Measurements from ENCODE around the gene DAAM2.

The DAAM2 gene

GRCh38 chr6:39841923-39842322 lies 49.7 kb downstream of the DAAM2 start:
- FAIRE-seq (no peak), DNase-seq (ENCODE audit: insufficient read length, low spot score) (no peak)

DNA sequence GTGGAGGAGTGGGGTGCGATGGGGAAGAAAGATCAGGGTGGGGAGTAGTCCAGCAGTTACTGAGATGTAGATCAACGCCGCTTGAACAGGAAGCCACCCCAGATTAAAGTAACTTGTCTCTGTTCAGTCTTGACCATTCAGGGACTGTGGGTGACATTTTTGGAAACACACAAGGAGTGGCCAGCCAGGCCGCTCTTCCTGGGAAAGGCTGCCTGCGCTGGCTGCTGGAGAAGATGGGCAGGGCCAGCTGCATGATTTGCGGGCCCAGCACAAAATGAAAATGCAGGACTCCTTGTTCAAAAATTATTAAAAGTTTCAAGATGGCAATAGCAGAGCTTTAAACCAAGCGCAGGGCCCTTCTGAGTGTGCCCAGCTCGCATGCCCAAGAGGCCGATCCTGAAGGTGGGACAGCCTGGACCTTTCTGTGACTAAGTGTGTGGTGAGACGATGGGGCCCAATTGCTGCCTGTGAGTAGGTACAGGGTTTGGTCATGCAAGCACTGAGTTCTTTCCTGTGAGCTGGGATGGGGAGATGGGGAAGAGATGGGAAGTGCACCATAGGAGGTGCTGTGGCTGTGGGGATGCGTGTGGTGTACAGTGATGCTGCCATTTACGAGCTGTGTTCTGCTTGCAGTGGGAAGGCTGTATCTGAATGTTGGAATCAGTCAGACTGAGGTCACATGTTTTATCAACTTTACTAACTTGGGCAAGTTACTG lies 51.3 kb downstream of the DAAM2 start:
- FAIRE-seq (peak; percentile 31), DNase-seq (ENCODE audit: insufficient read length, low spot score) (no peak)

DNA sequence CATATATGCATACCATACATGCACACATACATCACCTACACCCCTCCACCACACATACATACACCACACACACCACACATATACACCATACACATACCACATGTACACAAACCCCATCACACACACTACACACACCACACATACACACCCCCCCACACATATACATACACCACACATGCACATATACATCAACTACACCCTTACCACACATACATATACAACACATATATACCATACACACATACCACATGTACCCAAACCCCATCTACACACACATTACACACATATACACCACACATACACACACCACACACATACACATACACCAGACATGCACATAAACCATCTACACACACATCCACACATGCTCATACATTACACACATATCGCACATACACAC lies 52.7 kb downstream of the DAAM2 start:
- FAIRE-seq: peak; percentile 99

DNA sequence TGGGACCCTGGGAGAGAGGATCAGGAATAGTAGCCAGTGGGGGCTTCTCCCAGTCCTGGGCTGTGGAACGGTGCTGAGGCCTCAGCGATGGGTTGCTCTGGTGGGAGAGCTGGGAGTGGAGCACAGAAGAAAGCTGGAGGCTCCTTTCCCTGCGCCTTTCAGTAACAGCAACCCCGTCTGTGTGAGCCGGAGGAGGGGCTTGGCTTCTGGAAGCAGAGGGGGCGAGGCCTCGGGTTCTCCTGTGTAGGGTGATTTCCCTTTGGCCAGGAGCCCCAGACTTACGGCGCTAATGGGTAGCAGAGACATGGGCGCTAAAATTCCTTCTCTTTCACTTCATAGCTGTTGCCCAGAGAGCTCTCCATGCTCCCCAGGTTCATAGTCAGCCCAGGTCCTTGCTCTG lies 55.0 kb downstream of the DAAM2 start:
- FAIRE-seq: no peak
- DNase-seq (ENCODE audit: insufficient read length, low spot score): no peak

More for the DNA sequence above, 52.7 kb downstream of the DAAM2 start:
- no peak for DNase-seq (ENCODE audit: insufficient read length, low spot score)

GRCh38 chr6:39848171-39848570 lies 56.0 kb downstream of the DAAM2 start:
- DNase-seq (ENCODE audit: insufficient read length, low spot score) (no peak), FAIRE-seq (no peak)

DNA sequence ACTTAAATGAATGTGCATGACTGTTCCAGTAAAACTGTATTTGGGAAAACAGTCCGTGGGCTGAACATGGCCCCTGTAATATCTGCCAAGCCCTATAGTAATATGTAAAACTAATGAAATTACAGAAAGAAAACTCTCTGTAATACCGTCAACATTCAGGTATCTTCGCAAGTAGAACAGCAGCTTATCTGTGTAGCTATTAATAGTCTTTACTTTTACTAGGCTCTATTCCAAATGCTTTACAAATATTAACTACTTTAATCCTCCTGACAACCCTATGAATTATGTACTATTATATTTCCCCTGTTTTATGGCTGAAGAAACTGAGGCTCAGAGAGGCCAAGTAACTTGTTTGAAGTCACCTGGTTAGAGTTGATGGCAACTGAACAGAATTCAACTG lies 57.1 kb downstream of the DAAM2 start:
- FAIRE-seq: no peak

GRCh38 chr6:39849764-39850163 lies 57.6 kb downstream of the DAAM2 start:
- DNase-seq (ENCODE audit: insufficient read length, low spot score) (peak; percentile 41), FAIRE-seq (peak; percentile 73)

More for the DNA sequence above, 57.1 kb downstream of the DAAM2 start:
- no peak for DNase-seq (ENCODE audit: insufficient read length, low spot score)

DNA sequence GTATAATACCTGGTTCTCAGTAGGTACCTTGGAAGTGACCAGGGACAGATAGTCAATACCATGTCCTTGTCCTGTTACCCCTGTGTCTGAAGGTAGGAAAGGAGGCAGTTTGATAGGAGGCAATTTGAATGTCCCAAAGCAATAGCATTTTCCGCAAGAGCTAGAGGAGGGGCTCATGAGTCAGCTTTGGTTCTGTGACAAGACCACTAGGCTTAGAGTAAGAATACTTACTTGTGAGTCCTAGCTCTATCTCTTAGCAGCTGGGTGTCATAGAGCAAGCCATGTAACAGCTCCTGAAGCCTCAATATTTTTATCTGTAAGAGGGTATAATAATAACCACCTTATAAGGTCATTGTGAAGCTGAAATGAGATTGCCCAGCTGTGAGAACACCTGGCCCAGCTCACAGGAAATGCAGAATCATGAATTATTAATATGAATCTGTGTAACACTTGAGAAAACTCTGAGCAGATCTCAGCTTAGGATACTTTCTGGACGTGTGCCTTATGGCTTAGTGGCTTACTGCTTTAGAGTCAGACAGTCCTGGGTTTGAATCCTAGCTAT lies 58.6 kb downstream of the DAAM2 start:
- no peak for FAIRE-seq
- no peak for DNase-seq (ENCODE audit: insufficient read length, low spot score)

DNA sequence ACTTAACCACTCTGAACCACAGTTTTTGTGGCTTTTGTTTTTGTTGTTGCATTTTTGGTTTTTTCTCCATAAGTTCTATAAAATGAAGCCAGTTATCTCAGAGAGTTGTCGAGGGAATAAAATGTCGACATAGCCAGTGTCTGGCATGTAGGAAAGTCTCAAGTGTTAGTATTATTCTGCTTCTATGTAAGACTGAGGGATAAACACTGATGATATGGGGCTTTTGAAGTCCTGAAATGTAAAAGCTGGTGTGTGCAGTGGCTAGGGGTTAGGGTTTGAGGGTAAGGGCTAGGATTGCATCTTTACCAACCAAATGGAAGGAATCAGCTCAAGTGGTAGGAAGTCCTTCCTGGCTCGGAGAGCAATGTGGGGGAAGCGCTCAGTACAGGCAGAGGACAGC lies 59.2 kb downstream of the DAAM2 start:
- DNase-seq (ENCODE audit: insufficient read length, low spot score) (no peak), FAIRE-seq (no peak)

DNA sequence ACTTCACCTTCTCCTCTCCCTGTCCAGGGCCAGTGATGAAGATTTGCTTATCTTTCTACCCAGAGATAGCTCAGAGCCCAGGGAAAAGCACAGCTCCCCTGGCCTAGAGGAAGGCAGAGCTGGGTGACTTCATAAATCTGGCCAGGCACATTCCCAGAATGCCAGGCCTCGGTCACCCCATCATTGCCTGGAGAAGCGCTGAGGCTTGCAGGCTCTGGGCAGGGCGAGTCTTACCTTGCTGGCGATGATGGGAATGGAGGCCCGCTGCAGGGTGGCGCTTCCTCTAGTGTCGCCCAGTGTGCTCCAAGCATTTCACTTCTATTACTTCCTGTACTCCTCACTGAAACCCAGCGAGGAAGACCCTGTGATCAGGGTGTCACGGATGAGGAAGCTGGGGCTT lies 60.1 kb downstream of the DAAM2 start:
- DNase-seq (ENCODE audit: insufficient read length, low spot score) (no peak), FAIRE-seq (no peak)

GRCh38 chr6:39853604-39854003 lies 61.4 kb downstream of the DAAM2 start:
- no peak for FAIRE-seq
- DNase-seq (ENCODE audit: insufficient read length, low spot score): no peak

- DNase-seq (ENCODE audit: insufficient read length, low spot score) (no peak), FAIRE-seq (no peak)
Observed at GRCh38 chr6:39855356-39855995, 63.3 kb downstream of the DAAM2 start.

- FAIRE-seq: no peak
- DNase-seq (ENCODE audit: insufficient read length, low spot score): no peak
Observed at GRCh38 chr6:39859025-39859424, 66.8 kb downstream of the DAAM2 start.

DNA sequence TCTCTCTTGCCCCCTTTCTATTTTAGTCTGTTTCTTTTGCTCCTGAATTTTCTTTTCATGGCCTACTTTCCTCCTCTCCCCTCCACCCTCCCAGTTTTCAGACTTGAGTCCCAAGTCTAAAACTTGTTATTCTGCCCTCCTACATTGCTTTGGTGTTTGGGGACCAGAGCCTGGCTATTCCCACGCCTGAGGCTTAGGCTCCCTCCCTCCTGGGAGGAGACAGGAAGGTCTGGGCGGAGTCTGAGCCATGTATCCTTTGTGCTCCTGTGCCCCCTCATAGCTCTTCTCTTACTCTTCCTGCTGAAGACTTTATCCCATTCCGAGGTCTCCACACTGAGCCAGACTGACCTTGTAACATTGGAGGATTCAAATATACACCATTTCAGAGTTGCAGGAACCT lies 69.5 kb downstream of the DAAM2 start:
- no peak for DNase-seq (ENCODE audit: insufficient read length, low spot score)
- FAIRE-seq: no peak

- FAIRE-seq (no peak), DNase-seq (ENCODE audit: insufficient read length, low spot score) (peak; percentile 70)
Observed at GRCh38 chr6:39865011-39865888, 73.1 kb downstream of the DAAM2 start.

GRCh38 chr6:39867592-39867991 lies 75.4 kb downstream of the DAAM2 start:
- FAIRE-seq (no peak), DNase-seq (ENCODE audit: insufficient read length, low spot score) (no peak)

DNA sequence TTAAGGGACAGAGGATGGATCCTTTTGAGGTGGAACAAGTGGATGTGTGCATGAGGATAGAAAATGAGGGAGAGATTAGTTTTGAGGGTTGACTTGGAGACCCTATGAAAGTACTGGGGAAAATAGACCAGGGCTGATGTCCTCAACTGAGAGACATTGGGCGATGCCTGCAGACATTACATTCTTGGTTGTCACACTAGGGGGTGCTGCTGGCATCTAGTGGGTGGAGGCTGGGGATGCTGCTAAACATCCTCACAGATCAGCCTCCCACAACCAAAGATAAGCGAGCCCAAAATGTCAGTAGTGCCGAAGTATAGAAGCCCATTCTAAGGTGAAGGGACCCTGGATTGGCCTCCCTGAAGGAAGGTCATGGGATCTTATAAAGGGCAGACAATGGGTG lies 78.8 kb downstream of the DAAM2 start:
- FAIRE-seq: no peak
- DNase-seq (ENCODE audit: insufficient read length, low spot score): no peak

DNA sequence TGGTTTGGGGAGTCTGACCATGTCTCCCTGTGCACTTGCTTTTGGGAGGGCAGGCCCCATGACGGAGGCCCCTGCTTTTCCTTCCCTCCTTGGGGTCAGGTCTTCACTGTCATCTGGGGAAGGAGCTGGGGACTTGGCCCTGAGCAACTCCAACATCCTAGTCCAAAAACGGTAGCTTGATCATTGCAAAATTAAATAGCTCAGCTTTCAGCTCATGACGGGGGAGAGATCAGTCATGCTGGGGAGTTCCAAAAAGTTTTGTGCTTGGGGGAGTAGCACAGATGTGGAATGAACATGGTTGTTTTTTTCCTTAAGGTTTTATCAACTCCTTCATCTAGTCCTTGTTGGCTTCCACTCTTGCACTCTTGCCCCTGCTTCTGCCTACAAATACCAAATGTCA lies 81.3 kb downstream of the DAAM2 start:
- no peak for FAIRE-seq

DNA sequence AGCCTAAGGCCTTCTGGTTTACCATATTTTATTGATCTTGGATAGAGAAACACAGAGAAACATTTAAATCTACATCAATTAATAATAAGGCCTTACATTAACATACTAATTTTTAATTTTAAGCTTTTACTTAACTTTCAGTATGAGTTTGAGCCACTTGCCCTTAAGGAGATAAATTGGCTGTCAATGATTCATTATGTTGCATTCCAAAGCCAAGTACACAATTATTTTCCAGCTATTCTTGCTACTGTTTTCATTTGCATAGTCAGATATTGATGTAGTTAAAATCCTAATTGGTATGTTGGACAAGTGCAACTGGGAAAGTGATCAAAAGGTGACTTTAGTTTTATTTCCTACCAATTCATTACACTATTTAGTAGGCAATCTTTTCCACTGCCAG lies 83.9 kb downstream of the DAAM2 start:
- FAIRE-seq (no peak), DNase-seq (ENCODE audit: insufficient read length, low spot score) (no peak)

More for the DNA sequence above, 81.3 kb downstream of the DAAM2 start:
- DNase-seq (ENCODE audit: insufficient read length, low spot score): no peak

DNA sequence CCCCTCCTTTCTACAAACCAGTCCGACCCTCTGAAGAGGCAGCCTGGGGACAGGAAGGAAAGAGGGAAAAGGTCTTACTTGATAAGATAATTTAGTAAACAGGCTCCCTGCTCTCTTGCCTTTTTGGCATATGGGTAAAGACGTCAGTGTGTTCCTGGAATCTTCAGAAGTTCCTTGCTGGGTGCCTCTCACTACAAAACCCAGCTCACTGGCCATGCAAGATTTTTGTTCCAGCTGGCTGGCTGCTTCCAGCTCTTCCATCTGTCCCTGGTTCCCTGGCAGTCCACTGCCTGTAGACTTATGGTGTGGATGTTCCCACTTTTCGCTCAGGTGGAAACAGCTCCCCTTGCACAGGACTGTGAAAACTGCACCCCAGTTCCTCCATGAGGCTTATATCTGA lies 84.7 kb downstream of the DAAM2 start:
- no peak for DNase-seq (ENCODE audit: insufficient read length, low spot score)

DNA sequence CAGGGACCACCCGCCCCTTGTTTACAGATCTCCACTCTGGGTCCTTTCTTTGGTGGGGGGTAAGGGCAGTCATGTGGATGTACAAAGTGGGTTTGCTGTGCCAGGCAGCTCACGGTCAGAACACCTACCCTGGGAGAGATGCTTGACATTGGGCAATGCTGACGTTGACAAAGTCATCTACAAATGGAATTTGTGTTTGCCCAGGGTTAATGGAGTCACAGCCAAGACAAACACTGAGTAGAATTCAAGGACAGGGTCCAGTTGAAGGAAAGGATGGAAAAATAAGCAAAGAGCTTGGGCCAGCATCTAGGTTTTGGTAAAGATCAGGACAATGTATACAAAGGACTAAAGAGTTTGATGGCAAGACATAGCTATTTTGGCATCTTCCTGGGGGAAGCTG lies 87.4 kb downstream of the DAAM2 start:
- DNase-seq (ENCODE audit: insufficient read length, low spot score): no peak
- FAIRE-seq: no peak

More for the DNA sequence above, 84.7 kb downstream of the DAAM2 start:
- no peak for FAIRE-seq
